ENCODE measurements around the gene SESN1.
A peak's percentile ranks its signal among the peaks of the same experiment; 100 is the strongest.

SESN1 gene

DNA sequence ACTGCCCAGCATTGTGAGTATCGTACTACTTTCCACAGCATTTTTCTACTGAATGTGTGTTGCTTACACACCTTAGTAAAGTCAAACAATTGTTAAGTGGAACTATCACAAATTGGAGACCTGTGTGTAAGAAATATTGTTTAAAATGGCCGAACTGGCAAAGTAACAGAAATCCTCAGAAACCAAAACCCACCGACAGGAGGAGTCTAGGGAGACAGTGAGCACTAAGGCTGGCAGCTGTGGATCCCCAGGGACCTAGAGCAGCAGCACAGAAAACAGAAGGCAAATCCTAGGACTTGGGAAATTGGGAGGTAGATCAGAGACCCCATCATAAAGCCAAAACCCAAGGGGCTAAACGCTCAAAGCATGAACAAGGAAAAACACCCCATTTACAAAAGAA, 69.9 kb downstream of the SESN1 start:
- DNase-seq = no peak

DNA sequence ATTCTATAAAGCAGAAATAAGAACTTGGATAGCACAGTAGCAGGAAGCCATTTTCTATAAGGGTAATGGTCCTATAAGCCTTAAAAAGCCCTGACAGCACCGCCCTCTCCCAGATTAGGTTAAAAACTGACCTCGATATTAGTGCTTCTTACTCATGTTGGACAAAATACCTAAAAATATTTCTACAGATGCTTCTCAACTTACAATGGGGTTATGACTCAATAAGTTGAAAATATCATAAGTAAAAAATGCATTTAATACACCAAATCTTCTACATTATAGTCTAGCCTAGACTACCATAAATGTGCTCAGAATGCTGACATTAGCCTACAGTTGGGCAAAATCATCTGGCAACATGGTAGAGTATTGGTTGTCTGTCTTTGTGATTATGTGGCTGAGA, 70.3 kb downstream of the SESN1 start:
- DNase-seq = no peak

- DNase-seq = no peak
Observed at GRCh38 chr6:109023356-109023925, 71.2 kb downstream of the SESN1 start.

DNA sequence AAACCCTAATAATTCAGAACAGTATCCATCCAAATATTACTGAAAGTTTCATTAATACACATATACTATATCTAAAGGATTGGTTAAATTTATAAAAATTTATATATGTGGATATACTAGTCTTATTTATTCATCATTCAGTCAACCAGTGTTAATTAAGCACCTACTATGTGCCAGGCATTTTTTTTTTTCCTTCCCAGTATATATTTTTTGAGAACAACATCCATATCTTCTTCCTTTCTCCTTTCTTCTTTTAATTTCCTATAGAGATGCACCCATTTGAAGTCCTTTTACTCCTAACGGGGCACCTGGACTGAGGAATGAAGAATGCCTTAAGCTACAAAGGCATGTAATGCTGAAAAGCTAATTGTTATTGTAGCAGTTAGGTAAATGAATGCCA, 72.8 kb downstream of the SESN1 start:
- DNase-seq = no peak

DNA sequence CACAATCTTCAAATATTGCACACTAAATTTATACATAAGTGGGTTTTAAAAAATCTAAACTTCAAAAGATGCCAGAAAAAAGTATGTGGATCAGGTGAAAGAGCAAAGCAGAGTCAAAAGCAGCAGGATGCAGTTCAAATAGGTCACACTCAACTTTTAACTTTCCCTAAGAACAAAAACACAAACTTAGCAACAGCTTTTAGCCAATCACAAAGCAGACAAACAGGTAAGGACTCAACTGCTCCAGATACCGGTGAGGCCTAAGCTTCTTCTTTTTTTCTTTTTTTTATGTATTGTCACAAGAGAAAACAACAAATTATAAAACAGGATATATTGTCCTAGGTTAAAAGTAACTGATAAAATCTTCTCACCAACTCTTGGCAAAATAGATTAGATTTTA, 74.7 kb downstream of the SESN1 start:
- DNase-seq = no peak

GRCh38 chr6:109015176-109015575, 79.5 kb downstream of the SESN1 start:
- DNase-seq = no peak

DNA sequence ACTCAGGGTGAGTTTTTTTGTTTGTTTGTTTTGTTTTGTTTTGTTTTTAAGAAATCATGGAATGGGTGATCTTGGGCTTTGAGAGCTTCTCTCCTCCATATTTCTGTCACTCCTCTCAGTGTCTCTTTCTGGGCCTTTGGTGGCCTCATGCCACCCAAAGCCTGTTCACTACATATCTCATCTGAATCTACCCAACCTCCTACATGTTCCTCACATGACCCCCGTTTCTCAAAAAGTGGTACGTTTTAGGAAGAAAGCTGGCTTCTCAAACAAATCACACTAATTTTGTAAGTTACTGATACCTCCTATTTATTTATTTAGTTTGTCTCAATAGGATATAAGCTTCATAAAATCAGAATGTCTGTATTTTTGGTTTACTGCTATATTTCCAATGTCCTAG, 80.0 kb downstream of the SESN1 start:
- no peak for DNase-seq

GRCh38 chr6:109013656-109014305, 80.9 kb downstream of the SESN1 start:
- DNase-seq = no peak

GRCh38 chr6:109010705-109011102, 83.9 kb downstream of the SESN1 start:
- DNase-seq = no peak

- DNase-seq = no peak
Observed at GRCh38 chr6:109009962-109010704, 84.5 kb downstream of the SESN1 start.

DNA sequence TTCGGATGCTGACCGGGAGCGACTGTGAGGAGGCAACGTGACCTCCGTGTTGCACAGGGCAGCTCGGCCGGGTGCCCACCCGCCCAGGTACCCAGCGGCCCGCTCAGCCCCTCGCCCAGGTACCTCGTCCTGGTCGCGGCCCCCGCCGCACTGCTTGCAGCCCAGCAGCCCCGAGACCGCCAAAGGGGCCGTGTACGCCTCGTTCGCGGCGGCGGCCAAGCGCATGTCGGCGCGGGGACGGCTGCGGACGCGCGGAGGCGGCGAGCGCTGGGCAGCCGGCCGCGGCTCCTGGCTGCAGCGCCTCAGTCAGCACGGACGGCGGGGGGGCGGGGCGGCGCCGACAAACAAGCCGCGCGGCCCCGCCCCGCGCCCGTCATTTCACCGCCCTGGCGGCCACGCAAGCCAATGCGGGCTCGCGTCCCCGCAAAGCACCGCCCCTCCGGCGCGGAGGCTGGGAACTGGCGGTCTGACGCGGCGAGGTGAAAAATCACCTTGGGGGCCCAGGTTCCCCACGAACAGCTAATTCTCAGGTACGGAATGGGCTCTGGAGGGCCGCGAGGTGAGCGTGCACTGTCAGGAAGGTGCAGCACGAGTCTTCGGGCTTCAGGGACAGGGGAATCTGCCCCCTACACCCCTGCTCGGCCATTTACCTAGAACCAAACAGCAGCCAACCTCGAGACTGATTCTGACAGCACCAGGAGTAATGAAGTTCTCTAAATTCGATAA, 85.2 kb downstream of the SESN1 start:
- DNase-seq = peak; percentile 76

DNA sequence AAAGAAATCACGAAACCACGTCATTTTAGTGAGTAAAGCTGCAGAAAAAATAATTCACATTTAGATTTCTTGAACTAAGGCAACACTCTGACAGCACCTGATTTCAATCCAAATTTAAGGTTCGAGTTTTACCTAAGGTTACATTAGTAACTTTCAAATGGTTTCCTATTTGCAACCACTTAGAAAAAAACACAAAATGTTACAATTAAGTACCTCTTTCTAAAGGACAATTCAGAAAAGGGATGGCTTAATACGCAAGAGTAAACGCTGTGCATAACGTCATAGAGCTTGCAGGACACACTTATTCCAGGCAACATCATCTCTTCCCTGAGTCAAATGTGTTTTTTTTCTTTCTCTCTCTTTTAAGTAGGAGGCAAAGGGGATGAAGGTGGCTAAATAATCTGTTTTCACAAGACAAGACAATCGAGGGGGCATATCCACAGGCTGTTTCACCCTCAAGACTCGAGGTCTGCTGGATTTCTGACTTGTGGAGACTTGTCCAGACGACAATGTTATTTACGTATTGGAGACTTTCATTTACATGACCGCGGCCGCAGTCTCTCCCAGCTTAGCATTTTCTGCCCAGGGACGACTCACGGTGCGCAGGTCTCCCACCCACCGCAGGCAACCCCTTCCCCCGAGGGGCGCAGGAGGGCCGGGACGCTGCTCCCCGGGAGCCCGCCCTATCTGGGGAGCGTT, 86.0 kb downstream of the SESN1 start:
- DNase-seq = peak; percentile 13

DNA sequence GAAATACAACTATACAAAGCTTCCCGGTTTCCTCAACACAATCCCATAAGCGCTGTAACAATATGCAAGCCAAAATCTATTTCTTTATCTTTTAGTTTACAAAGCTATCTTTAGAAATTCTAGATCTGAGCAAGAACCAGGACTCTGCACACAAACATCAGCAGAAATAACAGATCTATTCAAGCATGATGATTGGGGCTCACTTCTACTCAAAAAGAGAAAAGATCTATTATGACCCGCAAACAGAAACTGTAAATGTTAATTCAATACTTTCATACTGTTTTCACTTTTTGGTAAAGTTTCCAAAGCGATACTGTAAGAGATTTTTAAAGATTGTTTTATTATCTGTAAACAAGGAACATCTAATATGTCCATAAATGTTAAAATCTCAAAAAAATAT, 86.6 kb downstream of the SESN1 start:
- DNase-seq = no peak

GRCh38 chr6:109007521-109007920, 87.1 kb downstream of the SESN1 start:
- DNase-seq = no peak

GRCh38 chr6:109006818-109007217, 87.8 kb downstream of the SESN1 start:
- no peak for DNase-seq

DNA sequence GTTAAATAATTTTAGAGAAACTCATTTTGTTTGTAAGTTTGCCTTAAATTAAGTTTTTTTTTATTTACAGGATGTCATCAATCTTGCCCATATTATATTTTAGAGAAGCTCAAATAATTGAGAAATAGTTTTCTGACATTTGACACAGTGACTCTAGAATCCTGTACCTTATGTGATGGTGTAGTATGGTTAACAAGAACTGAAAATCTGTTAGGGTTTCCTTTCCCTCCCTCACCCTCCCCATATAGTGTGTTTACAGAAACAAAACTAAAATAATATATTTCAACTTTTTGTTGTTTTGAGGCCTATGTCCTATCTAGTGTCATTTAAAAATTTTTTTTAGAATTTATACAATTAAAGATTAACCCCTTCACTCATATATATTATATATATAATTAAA, 91.8 kb downstream of the SESN1 start:
- DNase-seq = no peak

DNA sequence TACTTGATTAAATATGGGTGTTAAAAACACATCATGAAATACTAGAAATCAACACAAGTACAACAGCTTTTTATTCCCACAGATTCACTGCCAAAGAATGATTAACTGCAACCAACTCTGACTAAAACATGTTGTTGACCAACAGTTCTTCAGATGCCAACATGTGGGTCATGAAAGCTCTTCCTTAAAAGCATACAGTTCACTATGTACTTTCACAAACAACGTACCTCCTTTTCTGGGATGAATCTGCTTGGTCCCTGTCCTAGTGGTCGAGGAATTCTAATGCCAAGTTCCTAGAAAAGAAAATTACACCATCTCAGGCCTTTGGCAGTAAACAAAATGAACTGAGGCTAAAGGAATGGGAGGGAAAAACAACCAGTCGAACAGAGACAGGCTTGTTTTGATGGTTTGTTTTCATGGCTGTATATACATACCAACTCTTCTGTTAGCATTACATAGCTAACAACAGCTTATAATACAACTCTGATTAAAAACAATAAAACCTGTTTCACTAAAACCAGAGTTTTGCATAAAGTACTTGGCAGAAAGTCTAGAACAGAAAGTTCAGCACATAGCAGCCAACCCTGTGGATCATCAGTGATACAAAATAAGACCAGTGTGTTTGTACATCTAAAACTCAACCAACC, 92.5 kb downstream of the SESN1 start:
- no peak for DNase-seq

GRCh38 chr6:109001291-109001894, 93.3 kb downstream of the SESN1 start:
- peak; percentile 30 for DNase-seq

- no peak for DNase-seq
Observed at GRCh38 chr6:109000289-109000688, 94.4 kb downstream of the SESN1 start.

GRCh38 chr6:108999428-108999827, 95.2 kb downstream of the SESN1 start:
- no peak for DNase-seq

DNA sequence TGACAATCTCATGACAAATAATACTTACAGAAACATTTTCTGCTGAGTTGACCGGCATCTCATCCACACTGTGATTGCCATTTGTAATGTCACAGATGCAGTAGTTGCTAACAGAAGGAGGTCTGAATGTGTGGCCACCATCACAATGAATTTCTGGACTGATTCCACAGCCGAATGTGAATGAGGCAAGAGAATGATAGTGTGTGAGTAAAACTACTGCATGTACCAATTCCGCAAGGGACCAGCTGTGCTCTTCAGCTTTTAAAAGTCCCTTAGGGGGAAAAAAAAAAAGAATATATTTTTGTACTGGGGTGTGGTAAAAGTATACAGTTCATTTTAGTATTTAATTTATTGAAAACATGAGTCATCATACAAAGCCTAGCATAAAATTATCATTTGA, 96.2 kb downstream of the SESN1 start:
- no peak for DNase-seq

GRCh38 chr6:108996208-108996607, 98.4 kb downstream of the SESN1 start:
- no peak for DNase-seq

All from NCI-H2227 treated with DMSO at 0.1 percent for 48 hours (cell line).